MM.1S (cell line): ENCODE measurements around the gene C19orf81.

ENCODE experiments used
- DNase-seq: peaks from one replicate; pipeline ENCODE4 v3.0.0-alpha.2; 2015
- H2AFZ ChIP-seq: fragments of 300-600 bp; sonication (generic); 2 replicates; pipeline ENCODE4 v1.6.0; 2016; ENCODE audit warnings: antibody characterized with exemption, low read length
- H3F3A ChIP-seq: fragments of 300-600 bp; sonication (generic); 2 replicates; pipeline ENCODE4 v1.6.1; 2016; ENCODE audit warnings: mild to moderate bottlenecking, antibody characterized with exemption, low read length, moderate library complexity, mixed read lengths; ENCODE audit not compliant: insufficient read depth
- H3K27ac ChIP-seq: fragments of 300-600 bp; sonication (generic); 2 replicates; pipeline ENCODE4 v1.5.1; 2016; ENCODE audit warnings: mild to moderate bottlenecking, low read length
- H3K27me3 ChIP-seq: fragments of 300-600 bp; sonication (generic); replicated peaks from 2 replicates; pipeline ENCODE4 v1.6.0; 2016; ENCODE audit warnings: low read length; ENCODE audit not compliant: insufficient read depth
- H3K36me3 ChIP-seq: fragments of 300-600 bp; sonication (generic); replicated peaks from 2 replicates; pipeline ENCODE4 v1.6.1; 2016; ENCODE audit warnings: mild to moderate bottlenecking, low read length, mixed read lengths; ENCODE audit not compliant: insufficient read depth
- H3K4me1 ChIP-seq: fragments of 300-600 bp; sonication (generic); 2 replicates; pipeline ENCODE4 v1.6.1; 2016; ENCODE audit warnings: low read length, mixed read lengths
- H3K4me2 ChIP-seq: fragments of 300-600 bp; sonication (generic); 2 replicates; pipeline ENCODE4 v1.6.0; 2016; ENCODE audit warnings: low read depth, low read length
- H3K4me3 ChIP-seq: fragments of 300-600 bp; sonication (generic); 2 replicates; pipeline ENCODE4 v1.5.1; 2016; ENCODE audit warnings: low read length, mixed read lengths
- H3K79me2 ChIP-seq: fragments of 300-600 bp; sonication (generic); 2 replicates; pipeline ENCODE4 v1.6.1; 2016; ENCODE audit warnings: mixed run types, low read length, mixed read lengths
- H3K9ac ChIP-seq: fragments of 300-600 bp; sonication (generic); 2 replicates; pipeline ENCODE4 v1.6.1; 2016; ENCODE audit warnings: low read length, mixed read lengths
- H3K9me2 ChIP-seq: fragments of 300-600 bp; sonication (generic); replicated peaks from 2 replicates; pipeline ENCODE4 v1.6.1; 2016; ENCODE audit warnings: mild to moderate bottlenecking, low read length, mixed read lengths; ENCODE audit not compliant: insufficient read depth
- H3K9me3 ChIP-seq: fragments of 300-600 bp; sonication (generic); replicated peaks from 2 replicates; pipeline ENCODE4 v1.6.1; 2016; ENCODE audit warnings: mild to moderate bottlenecking, low read length, mixed read lengths; ENCODE audit not compliant: insufficient read depth
- H4K20me1 ChIP-seq: fragments of 300-600 bp; sonication (generic); 2 replicates; pipeline ENCODE4 v1.6.1; 2016; ENCODE audit warnings: mild to moderate bottlenecking, low read length, moderate library complexity, mixed read lengths; ENCODE audit not compliant: insufficient read depth
- EZH2 ChIP-seq: fragments of 300-600 bp; sonication (generic); optimal IDR thresholded peaks from 2 replicates; pipeline ENCODE3; 2017; ENCODE audit warnings: low read depth, mild to moderate bottlenecking, antibody characterized with exemption, low read length, mixed read lengths
- EZH2phosphoT487 ChIP-seq: fragments of 300-600 bp; sonication (generic); IDR thresholded peaks from 2 replicates; pipeline ENCODE4 v1.6.1; 2018; ENCODE audit warnings: antibody characterized with exemption, low read length
- TF ChIP-seq, protein P1 (sequence below): fragments of 300-600 bp; sonication (generic); IDR thresholded peaks from 2 replicates; pipeline ENCODE4 v1.5.1; 2016; ENCODE audit warnings: antibody characterized with exemption, low read length, mixed read lengths

The C19orf81 gene

DNA sequence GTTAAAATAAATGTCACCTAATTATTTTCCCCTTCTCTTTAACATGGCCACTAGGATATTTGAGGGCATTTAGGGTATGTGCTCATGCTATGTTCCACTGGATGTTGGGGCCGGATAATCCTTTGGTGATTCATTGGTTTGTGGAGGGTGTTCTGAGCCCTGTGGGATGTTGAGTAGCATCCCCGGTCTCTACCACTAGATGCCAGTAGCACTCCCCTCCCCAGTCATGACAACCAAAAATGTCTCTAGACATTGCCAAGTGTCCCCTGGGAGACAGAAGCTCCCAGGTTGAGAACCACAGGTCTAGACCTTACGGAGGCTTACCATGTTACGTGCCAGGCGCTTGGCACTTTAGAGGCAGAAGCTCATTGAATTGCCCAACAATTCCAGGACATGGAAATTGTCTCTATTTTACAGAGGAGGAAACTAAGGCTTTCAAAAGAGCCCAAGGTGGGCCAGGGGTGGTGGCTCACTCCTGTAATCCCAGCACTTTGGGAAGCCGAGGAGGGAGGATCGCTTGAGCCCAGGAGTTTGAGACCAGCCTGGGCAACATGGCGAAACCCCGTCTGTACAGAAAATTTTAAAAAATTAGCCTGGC is 56.3 kb downstream of the C19orf81 start:
- Histone ChIP-seq H3K79me2 (no peaks in the 10 kb centered on the region), H3K9me2 (no peaks in the 10 kb centered on the region), H3K4me3 (no peak overlapping the region), H3K9ac (no peak overlapping the region), H3K27ac (no peak overlapping the region), H3K9me3 (no peaks in the 10 kb centered on the region), H3K36me3 (no peaks in the 10 kb centered on the region), H4K20me1 (no peaks in the 10 kb centered on the region), H3K4me1 (no peaks in the 10 kb centered on the region), H3F3A (no peaks in the 10 kb centered on the region), H2AFZ (no peak overlapping the region), H3K27me3 (peaks cover 68% of the 10 kb centered on the region), H3K4me2 (no peak overlapping the region)
- TF ChIP-seq, protein P1, sequence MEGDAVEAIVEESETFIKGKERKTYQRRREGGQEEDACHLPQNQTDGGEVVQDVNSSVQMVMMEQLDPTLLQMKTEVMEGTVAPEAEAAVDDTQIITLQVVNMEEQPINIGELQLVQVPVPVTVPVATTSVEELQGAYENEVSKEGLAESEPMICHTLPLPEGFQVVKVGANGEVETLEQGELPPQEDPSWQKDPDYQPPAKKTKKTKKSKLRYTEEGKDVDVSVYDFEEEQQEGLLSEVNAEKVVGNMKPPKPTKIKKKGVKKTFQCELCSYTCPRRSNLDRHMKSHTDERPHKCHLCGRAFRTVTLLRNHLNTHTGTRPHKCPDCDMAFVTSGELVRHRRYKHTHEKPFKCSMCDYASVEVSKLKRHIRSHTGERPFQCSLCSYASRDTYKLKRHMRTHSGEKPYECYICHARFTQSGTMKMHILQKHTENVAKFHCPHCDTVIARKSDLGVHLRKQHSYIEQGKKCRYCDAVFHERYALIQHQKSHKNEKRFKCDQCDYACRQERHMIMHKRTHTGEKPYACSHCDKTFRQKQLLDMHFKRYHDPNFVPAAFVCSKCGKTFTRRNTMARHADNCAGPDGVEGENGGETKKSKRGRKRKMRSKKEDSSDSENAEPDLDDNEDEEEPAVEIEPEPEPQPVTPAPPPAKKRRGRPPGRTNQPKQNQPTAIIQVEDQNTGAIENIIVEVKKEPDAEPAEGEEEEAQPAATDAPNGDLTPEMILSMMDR: peak; percentile 46
- no peak for TF ChIP-seq EZH2phosphoT487
- peak; percentile 19 for DNase-seq

DNA sequence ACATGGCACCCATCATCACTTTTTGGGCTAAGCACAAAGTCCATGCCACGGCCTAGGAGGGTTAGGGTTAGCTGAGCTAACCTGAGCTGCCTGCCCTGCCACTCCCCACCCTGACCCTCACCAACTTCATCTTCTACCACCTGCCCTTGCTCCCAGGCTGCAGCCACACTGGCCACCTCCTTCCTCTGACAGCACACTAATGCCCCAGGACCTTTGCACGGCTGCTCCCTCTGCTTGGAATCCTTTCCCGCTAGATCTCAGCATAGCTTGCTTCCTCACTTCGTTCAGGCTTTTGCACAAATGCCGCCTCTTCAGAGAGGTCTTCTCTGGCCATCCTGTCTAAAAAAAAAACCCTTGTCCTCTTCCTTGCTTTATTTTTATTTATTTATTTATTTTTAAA is 57.1 kb downstream of the C19orf81 start:
- no peak for TF ChIP-seq EZH2phosphoT487
- TF ChIP-seq, protein P1: no peak
- TF ChIP-seq EZH2: no peak
- no peaks in the 10 kb centered on the region for H3K36me3 ChIP-seq
- no peak overlapping the region for H2AFZ ChIP-seq
- DNase-seq: no peak
- H3K9me2 ChIP-seq: no peaks in the 10 kb centered on the region
- H3K79me2 ChIP-seq: no peaks in the 10 kb centered on the region
- H3K9ac ChIP-seq: no peak overlapping the region
- H3K27me3 ChIP-seq: peaks cover 72% of the 10 kb centered on the region
- H3K4me2 ChIP-seq: no peak overlapping the region
- H3K27ac ChIP-seq: no peak overlapping the region
- no peaks in the 10 kb centered on the region for H3F3A ChIP-seq
- H3K4me1 ChIP-seq: no peaks in the 10 kb centered on the region
- no peak overlapping the region for H3K4me3 ChIP-seq
- H3K9me3 ChIP-seq: no peaks in the 10 kb centered on the region
- no peaks in the 10 kb centered on the region for H4K20me1 ChIP-seq

DNA sequence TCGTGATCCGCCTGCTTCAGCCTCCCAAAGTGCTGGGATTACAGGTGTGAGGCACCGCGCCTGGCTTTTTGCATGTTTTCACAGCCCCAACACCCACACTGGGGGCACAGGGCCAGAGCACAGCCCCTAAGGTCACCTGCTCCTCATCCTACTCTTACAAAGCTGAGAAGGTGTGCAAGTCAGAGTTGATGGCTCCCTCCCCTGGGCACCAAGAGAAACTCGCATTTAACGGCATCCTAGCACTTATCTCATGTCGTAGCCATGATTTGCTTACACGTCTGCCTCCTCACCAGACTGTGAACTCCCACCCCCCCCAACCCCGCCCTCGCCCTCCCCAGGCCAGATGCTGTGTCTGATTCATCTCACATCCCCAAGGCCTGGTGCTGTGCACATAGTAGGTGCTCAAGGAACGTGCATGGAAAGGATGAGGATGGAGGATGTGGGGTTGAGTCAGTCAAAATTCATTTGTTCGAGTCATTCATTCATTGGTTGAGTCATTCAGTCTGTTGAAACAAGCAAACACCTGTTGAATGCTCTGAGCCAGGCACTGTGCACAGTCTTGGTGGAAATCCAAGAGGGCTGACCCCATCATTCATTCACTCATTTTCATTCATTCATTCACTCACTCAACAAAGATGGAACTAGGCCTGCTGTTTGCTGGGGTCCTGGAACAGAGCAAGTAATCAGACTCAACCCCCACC is 59.1 kb downstream of the C19orf81 start:
- TF ChIP-seq, protein P1: no peak
- TF ChIP-seq EZH2 (no peak), EZH2phosphoT487 (no peak)
- Histone ChIP-seq H3K27ac (no peak overlapping the region), H3K79me2 (no peaks in the 10 kb centered on the region), H3K9me3 (no peaks in the 10 kb centered on the region), H3K4me1 (no peaks in the 10 kb centered on the region), H3K4me2 (no peak overlapping the region), H3K27me3 (peaks cover 72% of the 10 kb centered on the region), H3K9me2 (no peaks in the 10 kb centered on the region), H2AFZ (no peak overlapping the region), H4K20me1 (no peaks in the 10 kb centered on the region), H3K36me3 (no peaks in the 10 kb centered on the region), H3K9ac (no peak overlapping the region), H3F3A (no peaks in the 10 kb centered on the region), H3K4me3 (no peak overlapping the region)
- DNase-seq: no peak
